Stimulated activated CD4-positive, alpha-beta T cell treated with anti-CD3 and anti-CD28 coated beads, TNF-alpha, amount 100 ng/mL, for 24 hours (primary cell): ENCODE measurements around the gene MCEE.
A peak's percentile ranks its signal among the peaks of the same experiment; 100 is the strongest.
"Not testable (repeated sequence)": the region's sequence is repeated elsewhere in the genome, so short reads cannot be mapped to it uniquely, and the experiment has no call there.

Experiments used
- DNase-seq, 3 experiments: peaks; one replicate each; pipeline ENCODE4 v3.0.0-alpha.2; 2020; ENCODE audit warnings: low read depth in 3 of 3

Gene MCEE

DNA sequence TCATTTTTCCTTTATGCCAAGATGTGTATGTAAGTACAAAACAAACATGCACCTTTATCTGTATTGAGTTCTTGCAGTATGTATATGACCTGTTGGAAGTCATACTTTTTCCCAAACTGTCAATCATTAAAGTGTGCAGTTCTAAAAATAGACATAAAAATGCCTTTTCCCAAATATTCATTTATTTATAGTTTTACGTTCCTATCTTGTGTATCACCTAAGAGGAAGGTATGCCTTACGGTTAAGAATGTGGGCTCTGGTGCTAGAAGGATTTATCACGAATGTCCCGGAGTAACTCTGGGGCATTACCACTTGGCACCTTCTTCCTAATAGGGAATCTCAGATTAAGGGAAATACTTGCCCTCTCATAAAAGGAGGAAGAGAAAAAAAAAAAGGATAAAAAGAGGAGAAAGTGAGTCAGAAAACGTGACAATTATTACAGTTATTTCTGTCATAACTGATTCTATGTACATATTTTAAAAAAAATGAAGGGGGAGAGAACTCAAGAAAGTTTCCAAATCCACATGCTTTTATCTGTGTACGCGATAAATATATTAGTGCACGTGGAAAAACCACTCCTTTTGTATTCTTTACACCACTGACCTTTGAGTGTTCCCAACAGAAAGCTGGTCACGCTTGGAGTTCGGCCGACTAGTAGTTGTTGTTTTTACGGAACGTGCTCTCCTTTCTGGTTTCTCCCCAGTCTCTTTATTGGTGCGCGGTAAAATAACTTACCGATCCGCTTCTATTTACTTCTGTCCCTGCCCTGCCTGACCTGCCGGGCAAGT, 721 bp downstream of the MCEE start:
- no peak for DNase-seq

DNA sequence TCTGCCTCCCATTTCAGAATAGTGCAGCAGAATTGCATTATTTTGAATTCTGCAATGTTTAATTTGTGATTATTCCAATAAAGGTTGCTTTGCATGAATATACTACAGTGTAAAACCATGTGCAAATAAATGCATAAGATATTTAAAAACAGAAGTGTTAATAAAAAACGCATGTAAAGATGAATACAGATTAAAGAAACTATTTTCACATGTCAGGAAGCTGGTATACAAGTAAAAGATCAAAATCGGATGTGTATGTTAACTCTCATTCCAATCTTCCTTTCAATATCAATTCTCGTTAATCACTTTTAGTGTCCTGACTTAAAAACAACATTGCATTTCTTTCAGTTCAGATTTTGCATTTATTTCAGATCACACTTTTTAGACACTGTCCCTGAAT, 3.1 kb downstream of the MCEE start:
- DNase-seq = no peak

GRCh38 chr2:71125506-71126294, 4.3 kb downstream of the MCEE start:
- DNase-seq = no peak

DNA sequence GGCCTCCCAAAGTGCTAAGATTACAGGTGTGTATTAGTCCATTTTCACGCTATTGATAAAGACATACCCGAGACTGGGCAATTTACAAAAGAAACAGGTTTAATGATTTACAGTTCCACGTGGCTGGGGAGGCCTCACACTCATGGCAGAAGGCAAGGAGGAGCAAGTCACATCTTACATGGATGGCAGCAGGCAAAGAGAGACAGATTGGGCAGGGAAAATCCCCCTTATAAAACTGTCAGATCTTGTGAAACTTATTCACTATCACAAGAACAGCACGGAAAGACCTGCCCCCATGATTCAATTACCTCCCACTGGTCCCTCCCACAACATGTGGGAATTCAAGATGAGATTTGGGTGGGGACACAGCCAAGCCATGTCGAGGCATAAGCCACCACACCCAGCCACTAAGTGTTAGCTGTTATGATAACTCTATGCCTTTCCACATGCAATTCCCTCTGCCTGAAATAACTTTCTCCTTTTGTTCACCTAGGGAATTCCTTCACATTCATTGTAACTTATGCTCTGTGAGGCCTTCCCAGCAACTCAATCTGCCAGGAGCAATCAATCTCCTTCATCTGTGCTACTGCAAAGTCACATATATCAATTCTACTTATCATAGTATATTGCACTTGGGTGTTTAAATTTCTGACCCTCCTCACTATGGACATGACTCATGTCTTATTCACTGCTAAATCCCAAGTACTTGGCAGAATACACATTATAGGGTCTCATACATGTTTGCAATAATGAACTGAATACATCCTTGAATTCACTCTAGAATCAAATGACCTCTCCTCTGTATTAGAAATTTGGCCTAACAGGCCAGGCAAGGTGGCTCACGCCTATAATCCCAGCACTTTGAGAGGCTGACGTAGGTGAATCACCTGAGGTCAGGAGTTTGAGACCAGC, 7.4 kb downstream of the MCEE start:
- DNase-seq = no peak

- DNase-seq = no peak
Observed at GRCh38 chr2:71121479-71121878, 8.6 kb downstream of the MCEE start.

DNA sequence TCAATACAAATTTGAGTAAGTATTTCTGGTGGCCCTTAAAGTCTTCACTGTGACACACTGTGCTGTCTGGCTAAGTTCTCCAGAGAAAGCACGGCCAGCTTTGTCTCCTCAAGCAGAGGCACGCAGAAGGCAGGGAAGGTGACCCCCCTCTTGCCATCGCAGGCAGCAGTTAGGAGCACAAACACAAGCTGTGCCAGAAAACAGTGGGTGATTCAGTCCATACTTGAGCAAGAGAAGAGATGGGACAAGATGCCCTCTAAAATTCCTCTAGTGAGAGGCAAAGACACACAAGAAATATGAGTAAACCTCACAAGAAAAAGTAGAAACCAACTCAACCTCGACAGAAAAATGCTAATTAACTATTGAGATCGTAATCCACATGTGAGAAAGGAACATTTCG, 9.8 kb downstream of the MCEE start:
- DNase-seq = no peak

GRCh38 chr2:71117063-71117462, 13.0 kb downstream of the MCEE start:
- DNase-seq = no peak

DNA sequence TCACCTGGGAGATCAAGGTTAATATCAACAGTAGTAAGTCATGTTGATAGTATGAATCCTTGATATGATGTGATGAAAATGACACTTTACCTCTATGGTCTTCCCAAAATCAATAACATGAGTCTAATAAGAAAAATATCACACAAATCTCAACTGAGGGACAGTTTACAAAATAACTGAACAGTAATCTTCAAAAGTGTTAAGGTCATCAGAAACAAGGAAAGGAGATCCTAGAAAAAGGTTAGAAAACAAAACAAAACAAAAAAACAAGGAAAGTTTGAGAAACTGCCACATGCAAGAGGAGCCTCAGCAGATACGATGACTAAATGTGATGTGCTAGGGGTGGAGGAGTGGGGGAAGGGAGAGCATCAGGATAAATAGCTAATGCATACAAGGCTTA, 16.2 kb downstream of the MCEE start:
- DNase-seq = no peak

DNA sequence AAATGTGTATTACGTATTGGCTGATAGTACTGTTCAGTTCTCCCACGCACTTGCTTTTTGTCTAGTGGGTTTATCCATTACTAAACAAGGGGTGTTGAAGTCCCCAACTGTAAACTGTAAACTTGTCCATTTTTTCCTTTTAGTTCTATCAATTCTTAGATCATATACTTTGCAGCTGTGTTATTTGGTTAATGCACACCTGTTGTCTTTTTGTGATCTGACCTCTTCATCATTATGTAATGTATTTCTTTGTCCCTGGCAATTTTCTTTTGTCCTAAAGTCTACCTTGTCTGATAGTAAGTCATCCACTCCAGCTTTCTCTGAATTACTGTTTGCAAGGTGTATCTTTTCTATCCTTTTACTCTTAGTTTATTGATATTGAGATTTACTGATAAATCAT, 21.9 kb downstream of the MCEE start:
- no peak for DNase-seq

GRCh38 chr2:71106463-71106862, 23.6 kb downstream of the MCEE start:
- not testable (repeated sequence) for DNase-seq

DNA sequence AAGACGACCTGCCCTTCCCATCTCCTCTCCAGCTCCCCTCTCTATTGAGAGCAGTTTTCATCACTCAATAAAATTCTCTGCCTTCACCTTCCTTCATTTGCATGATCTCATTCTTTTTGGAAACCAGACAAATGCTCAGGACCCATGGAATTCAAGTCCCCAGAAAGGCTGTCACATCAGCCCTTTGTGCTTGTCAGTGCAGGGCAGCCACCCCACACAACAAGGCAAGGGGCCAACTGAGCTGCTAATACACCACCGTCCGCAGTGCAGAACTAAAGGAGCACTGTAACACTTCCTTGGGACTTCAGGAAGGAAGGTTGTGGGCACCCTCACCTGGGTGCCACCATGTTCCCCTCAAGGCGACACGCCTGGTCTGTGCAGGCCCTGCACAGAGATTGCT, 26.2 kb downstream of the MCEE start:
- no peak for DNase-seq

GRCh38 chr2:71102981-71103681, 26.9 kb downstream of the MCEE start:
- no peak for DNase-seq

DNA sequence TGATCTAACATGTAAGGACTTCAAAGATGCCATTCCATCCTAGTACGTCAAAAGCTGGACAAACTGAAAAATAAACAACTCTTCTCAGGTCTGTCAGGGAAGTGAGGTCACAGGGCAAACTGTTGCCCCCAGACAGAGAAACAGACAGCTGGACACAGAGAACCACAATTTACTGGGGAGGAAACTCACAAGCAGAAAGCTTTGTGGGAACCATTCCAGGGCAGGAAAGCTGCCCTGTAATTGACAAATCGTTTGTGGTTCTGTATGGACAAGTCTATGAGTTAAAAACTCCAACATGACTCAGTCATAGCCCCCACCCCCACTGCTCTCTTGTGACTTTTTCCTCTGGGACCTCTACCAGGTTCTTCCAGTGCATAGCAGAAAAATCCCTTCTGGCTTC, 28.4 kb downstream of the MCEE start:
- no peak for DNase-seq

GRCh38 chr2:71100195-71100964, 29.6 kb downstream of the MCEE start:
- DNase-seq = peak in 2 of 3 experiments; percentile 7 to 53

DNA sequence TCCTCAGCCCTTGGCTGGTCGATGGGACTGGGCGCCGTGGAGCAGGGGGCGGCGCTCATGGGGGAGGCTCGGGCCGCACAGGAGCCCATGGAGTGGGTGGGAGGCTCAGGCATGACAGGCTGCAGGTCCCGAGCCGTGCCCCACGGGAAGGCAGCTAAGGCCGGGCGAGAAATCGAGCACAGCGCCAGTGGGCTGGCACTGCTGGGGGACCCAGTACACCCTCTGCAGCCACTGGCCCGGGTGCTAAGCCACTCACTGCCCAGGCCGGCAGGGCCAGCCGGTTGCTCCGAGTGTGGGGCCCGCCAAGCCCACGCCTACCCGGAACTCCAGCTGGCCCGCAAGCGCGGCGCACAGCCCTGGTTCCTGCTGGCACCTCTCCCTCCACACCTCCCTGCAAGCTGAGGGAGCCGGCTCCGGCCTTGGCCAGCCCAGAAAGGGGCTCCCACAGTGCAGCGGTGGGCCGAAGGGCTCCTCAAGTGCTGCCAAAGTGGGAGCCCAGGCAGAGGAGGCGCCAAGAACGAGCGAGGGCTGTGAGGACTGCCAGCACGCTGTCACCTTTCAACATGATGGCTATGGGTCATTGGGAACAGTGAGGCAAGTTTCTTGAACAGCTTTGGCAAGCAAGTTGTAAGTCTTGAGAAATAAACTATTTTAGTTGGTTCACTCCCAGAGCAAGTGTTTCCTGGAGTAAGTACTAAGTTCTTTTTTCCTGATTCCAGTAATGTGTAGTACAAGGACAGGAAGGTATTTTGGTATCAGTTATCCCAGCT, 37.4 kb downstream of the MCEE start:
- not testable (repeated sequence) for DNase-seq

- DNase-seq = not testable (repeated sequence)
Observed at GRCh38 chr2:71091808-71092207, 38.2 kb downstream of the MCEE start.

DNA sequence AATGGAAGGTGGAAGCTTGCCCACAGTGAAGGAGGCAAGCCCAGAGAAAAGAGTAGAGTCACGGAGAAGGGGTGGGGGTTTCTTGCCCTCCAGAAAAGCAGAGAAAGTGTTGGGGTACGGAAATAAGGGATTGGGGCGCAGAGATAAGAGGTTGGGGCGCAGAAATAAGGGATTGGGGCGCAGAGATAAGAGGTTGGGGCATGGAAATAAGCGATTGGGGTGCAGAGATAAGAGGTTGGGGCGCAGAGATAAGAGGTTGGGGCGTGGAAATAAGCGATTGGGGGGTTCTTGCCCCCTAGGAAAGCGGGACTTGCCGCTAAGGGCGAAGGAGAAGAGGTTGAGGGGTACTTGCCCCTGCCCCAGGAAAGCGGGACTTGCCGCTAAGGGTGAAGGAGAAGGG, 40.6 kb downstream of the MCEE start:
- not testable (repeated sequence) for DNase-seq

GRCh38 chr2:71085325-71086003, 44.6 kb downstream of the MCEE start:
- not testable (repeated sequence) for DNase-seq

DNA sequence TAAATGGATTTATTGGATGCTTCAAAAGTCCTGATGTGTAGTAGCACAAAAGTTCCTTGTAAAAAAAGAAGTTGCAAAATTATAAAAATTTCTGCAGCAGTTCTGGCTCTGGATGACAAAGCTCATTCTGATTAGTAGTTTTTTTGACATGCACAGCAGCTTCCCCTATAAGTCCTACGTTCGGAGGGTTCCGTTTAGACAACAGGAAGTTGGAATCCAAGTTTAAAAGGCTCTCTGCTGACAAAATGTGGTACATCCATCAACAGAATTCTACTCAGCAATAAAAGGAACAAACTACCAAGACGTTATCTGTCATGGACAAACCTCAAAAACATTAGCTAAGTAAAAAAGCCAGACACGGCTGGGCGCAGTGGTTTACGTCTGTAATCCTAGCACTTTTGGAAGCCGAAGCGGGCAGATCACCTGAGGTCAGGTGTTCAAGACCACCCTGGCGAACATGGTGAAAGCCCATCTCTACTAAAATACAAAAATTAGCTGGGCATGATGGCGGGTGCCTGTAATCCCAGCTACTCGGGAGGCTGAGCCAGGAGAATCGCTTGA, 46.2 kb downstream of the MCEE start:
- DNase-seq = not testable (repeated sequence)
